Endothelial cell of umbilical vein (primary cell): ENCODE measurements around the gene FBXO24. TPM values are rescaled to one million over a fixed set of nuclear protein-coding genes. Genes with fewer than 3 reads are reported as not detected.

Experiments used
- BruUV-seq: library from RNA; stranded (reverse); fragments of 400-500 nt; replicated peaks from 2 replicates; lab custom pipeline; 2021; lab: Mats Ljungman, UMichigan
- CTCF ChIA-PET: fragments of 300-600, 350-600 bp; sonication (Branson Sonifier 250); formaldehyde crosslinking; loops from one replicate; lab custom pipeline; 2021; ENCODE audit warnings: antibody characterized with exemption, inconsistent platforms; lab: Charles Lee
- POLR2A ChIA-PET: fragments of 300-600, 350-600 bp; sonication (Branson Sonifier 250); formaldehyde crosslinking; loops from one replicate; lab custom pipeline; 2021; ENCODE audit warnings: antibody characterized with exemption, inconsistent platforms; lab: Charles Lee
- DNase-seq: peaks from one replicate; pipeline ENCODE4 v3.0.0-alpha.2; 2011; ENCODE audit warnings: low read depth, low spot score
- FAIRE-seq: peaks from 2 replicates; lab custom pipeline; 2011; peaks lifted over from hg19 to GRCh38; lab: Jason Lieb, UNC
- H2AFZ ChIP-seq: 2 replicates; pipeline ENCODE4 v1.6.0; 2012; ENCODE audit warnings: low read depth, low read length, control low read depth, inconsistent platforms
- H3K27ac ChIP-seq: 2 replicates; pipeline ENCODE4 v1.5.1; 2011; ENCODE audit warnings: low read depth, mild to moderate bottlenecking, control low read depth, low read length, moderate library complexity; ENCODE audit not compliant: insufficient read depth
- H3K27me3 ChIP-seq, 2 experiments: 2 replicates each; pipeline versions ENCODE4 v1.6.0 to v1.6.1; 2011; ENCODE audit warnings: low read length in 2 of 2, mixed read lengths in 1 of 2; ENCODE audit not compliant: control insufficient read depth in 2 of 2, insufficient read depth in 2 of 2
- H3K36me3 ChIP-seq, 2 experiments: 2 replicates in 1 of 2; 3 replicates in 1 of 2; pipeline ENCODE4 v1.5.1; 2011; ENCODE audit warnings: low read length in 2 of 2, mild to moderate bottlenecking in 1 of 2, moderate library complexity in 1 of 2; ENCODE audit not compliant: control insufficient read depth in 2 of 2, insufficient read depth in 2 of 2; ENCODE audit errors: extremely low read depth in 1 of 2
- H3K4me1 ChIP-seq: 3 replicates; pipeline ENCODE4 v1.5.1; 2011; ENCODE audit warnings: mild to moderate bottlenecking, low read length; ENCODE audit not compliant: control insufficient read depth, insufficient read depth; ENCODE audit errors: extremely low read depth
- H3K4me2 ChIP-seq: 2 replicates; pipeline ENCODE4 v1.6.1; 2011; ENCODE audit warnings: low read length, control low read depth, mixed read lengths; ENCODE audit not compliant: insufficient read depth
- H3K4me3 ChIP-seq, 3 experiments: fragments of 200-600 bp in 1 of 3; sonication (generic), shearing (Covaris generic) in 1 of 3; replicated peaks in 1 of 3; 2 replicates each; pipeline ENCODE4 v1.5.1; 2011 to 2016; ENCODE audit warnings: control low read depth in 3 of 3, low read length in 3 of 3, mild to moderate bottlenecking in 2 of 3, inconsistent platforms in 1 of 3, low read depth in 1 of 3, moderate library complexity in 1 of 3; ENCODE audit not compliant: insufficient read depth in 1 of 3
- H3K79me2 ChIP-seq: 2 replicates; pipeline ENCODE4 v1.6.0; 2012; ENCODE audit warnings: low read length, inconsistent platforms; ENCODE audit not compliant: control insufficient read depth, insufficient read depth
- H3K9ac ChIP-seq: replicated peaks from 2 replicates; pipeline ENCODE3; 2011; ENCODE audit warnings: low read length, control low read depth; ENCODE audit not compliant: insufficient read depth; ENCODE audit errors: extremely low read depth
- H3K9me1 ChIP-seq: replicated peaks from 3 replicates; pipeline ENCODE4 v1.6.0; 2011; ENCODE audit warnings: mild to moderate bottlenecking, low read length; ENCODE audit not compliant: control insufficient read depth, insufficient read depth; ENCODE audit errors: extremely low read depth
- H3K9me3 ChIP-seq: replicated peaks from 2 replicates; pipeline ENCODE4 v1.5.1; 2012; ENCODE audit warnings: low read length, inconsistent platforms; ENCODE audit not compliant: control insufficient read depth, insufficient read depth
- H4K20me1 ChIP-seq: replicated peaks from 2 replicates; pipeline ENCODE3; 2011; ENCODE audit warnings: mild to moderate bottlenecking, low read length; ENCODE audit not compliant: control insufficient read depth, insufficient read depth; ENCODE audit errors: extremely low read depth
- CTCF ChIP-seq, 2 donors: IDR thresholded peaks; 1 replicate in 1 of 2; 2 replicates in 1 of 2; pipeline ENCODE4 v1.5.1; 2011; ENCODE audit warnings: low read length in 2 of 2, mild to moderate bottlenecking in 2 of 2, moderate library complexity in 2 of 2, control low read depth in 1 of 2, inconsistent platforms in 1 of 2, low read depth in 1 of 2; ENCODE audit not compliant: insufficient read depth in 1 of 2; ENCODE audit errors: extremely low read depth in 1 of 2
- EZH2 ChIP-seq: IDR thresholded peaks from 2 replicates; pipeline ENCODE4 v1.6.1; 2012; ENCODE audit warnings: borderline replicate concordance, low read depth, mild to moderate bottlenecking, moderate library complexity, low read length, inconsistent platforms; ENCODE audit not compliant: severe bottlenecking
- FOS ChIP-seq: IDR thresholded peaks from 2 replicates; pipeline ENCODE4 v1.6.1; 2011; ENCODE audit warnings: mild to moderate bottlenecking, low read length, moderate library complexity, borderline replicate concordance; ENCODE audit not compliant: insufficient read depth
- GATA2 ChIP-seq: IDR thresholded peaks from 2 replicates; pipeline ENCODE4 v1.7.0; 2011; ENCODE audit warnings: low read depth, mild to moderate bottlenecking, moderate library complexity, mixed read lengths, low read length; ENCODE audit not compliant: insufficient read length, insufficient read depth
- JUN ChIP-seq: IDR thresholded peaks from 2 replicates; pipeline ENCODE4 v1.6.1; 2011; ENCODE audit warnings: borderline replicate concordance, low read depth; ENCODE audit not compliant: insufficient read length, insufficient read depth
- MAX ChIP-seq: IDR thresholded peaks from 2 replicates; pipeline ENCODE4 v1.6.1; 2011; ENCODE audit not compliant: insufficient read depth, insufficient read length
- MYC ChIP-seq: IDR thresholded peaks from one replicate; pipeline ENCODE4 v1.6.1; 2011; ENCODE audit warnings: mild to moderate bottlenecking, low read depth, low read length
- POLR2A ChIP-seq: IDR thresholded peaks from 2 replicates; pipeline ENCODE4 v1.6.1; 2012; ENCODE audit warnings: low read depth, mild to moderate bottlenecking, control low read depth, low read length
- POLR2AphosphoS5 ChIP-seq: IDR thresholded peaks from 2 replicates; pipeline ENCODE4 v1.6.1; 2012; ENCODE audit warnings: low read depth, mild to moderate bottlenecking, control low read depth, low read length, moderate library complexity; ENCODE audit not compliant: insufficient read depth
- dilution Hi-C: fragments of 300-500 bp; cut with MboI; formaldehyde crosslinking; loops from one replicate; pipeline ENCODE4 v1.15.0; 2019; ENCODE audit warnings: low sequenced_read_pairs; ENCODE audit not compliant: extremely low pct_ligation_motif_present
- intact Hi-C: fragments of 100-400 bp; cut with micrococcal nuclease; formaldehyde crosslinking; loops from one replicate; pipeline ENCODE4 v1.10.0; 2022
- polyA plus RNA-seq, 4 experiments: library from polyadenylated mRNA; depleted of rRNA in 3 of 4; stranded (reverse) in 3 of 4; unstranded in 1 of 4; fragments of >200 nt; gene quantifications; 2 replicates each; pipeline versions ENCODE4 v1.2.1 to v1.2.3, GENCODE V29; 2011 to 2012; ENCODE audit warnings: missing spikeins in 1 of 4
- total RNA-seq: library from RNA; stranded (reverse); gene quantifications from 2 replicates; pipeline ENCODE4 v1.2.3, GENCODE V29; 2021

The FBXO24 gene
- total and polyA plus RNA-seq, 2 donors (not counting 3 experiments of a cell fraction or from before 2014, with no cell fraction given), result 0.37 to 0.38 TPM

- H3K36me3 ChIP-seq, result peaks cover 11 to 18% of the 10 kb centered on the region in 2 experiments
- peak within 1 kb of the TSS; percentile 86 to 95 (median 93) for H3K4me3 ChIP-seq
- DNase-seq, result no peak
- no peaks in the 10 kb centered on the region for H3K9me3 ChIP-seq
- H3K27me3 ChIP-seq, result peaks cover 0 to 4% of the 10 kb centered on the region in 2 experiments
- BruUV-seq, result TSS peak; percentile 44
- H3K4me1 ChIP-seq, result peaks cover 32% of the 10 kb centered on the region
- TF ChIP-seq POLR2AphosphoS5, result peak; percentile 92
- TF ChIP-seq MYC, result no peak
- no peak for TF ChIP-seq FOS
- no peak for TF ChIP-seq JUN
- no peak for TF ChIP-seq EZH2
- no peak for TF ChIP-seq CTCF (IDR thresholded peaks at IDR 0.05; ENCODE audit: extremely low read depth in 1 of 2, insufficient read depth in 1 of 2, low read depth in 1 of 2, low read length in 2 of 2)
- no peak for TF ChIP-seq MAX
- TF ChIP-seq GATA2, result no peak
- peak; percentile 94 for TF ChIP-seq POLR2A
- H3K27ac ChIP-seq, result peak within 1 kb of the TSS; percentile 65
- ChIA-PET CTCF (interaction anchor here (0.7 to 3.3 kb wide), 21 partner anchors 13 to 178 kb away, joined by 3 to 19 read pairs (median 4); partner anchors contain the start of genes GNB2, MOSPD3 and PCOLCE), POLR2A (interaction anchor here (0.6 to 3.6 kb wide), 22 partner anchors 8 to 304 kb away, joined by 3 to 28 read pairs (median 4); partner anchors contain the start of genes GNB2, MOSPD3, PCOLCE and POP7)
- peak within 1 kb of the TSS; percentile 95 for H3K4me2 ChIP-seq
- H4K20me1 ChIP-seq, result no peaks in the 10 kb centered on the region
- peak within 1 kb of the TSS; percentile 86 for H2AFZ ChIP-seq
- no peak for FAIRE-seq
- H3K79me2 ChIP-seq, result peaks cover 29% of the 10 kb centered on the region
- intact Hi-C loops, result loop anchor here (1.0 to 10.0 kb wide), 8 partner anchors 19 to 279 kb away; partner anchors contain the start of genes AGFG2, GIGYF1, GNB2 and MOSPD3
- dilution Hi-C loops, result no loop called here
- no peaks in the 10 kb centered on the region for H3K9me1 ChIP-seq
- peak within 1 kb of the TSS; percentile 92 for H3K9ac ChIP-seq
Measured at GRCh38 chr7:100585511-100586265, 440 bp upstream of the FBXO24 start, which contains the start of gene LRCH4. Gene LRCH4, minus strand, starts transcription at chr7:100586129. Its CDS starts 29 bp downstream, at chr7:100586100.
